HCT116 (cell line): Measurements from ENCODE around the gene PPP1R15A. TPM values are rescaled to one million over a fixed set of nuclear protein-coding genes. Genes with fewer than 3 reads are reported as not detected.

ENCODE experiments used
- ATAC-seq: fragments of 200-7000 bp; cut with Tn5 transposase; 2 replicates; pipeline ENCODE4 v1.9.1; 2020; ENCODE audit warnings: mild to moderate bottlenecking, moderate library complexity
- BruUV-seq: library from RNA; stranded (reverse); fragments of 400-500 nt; replicated peaks from 2 replicates; lab custom pipeline; 2021; lab: Mats Ljungman, UMichigan
- CTCF ChIA-PET: fragments of 300-600 bp; sonication (Branson Sonifier 250); formaldehyde crosslinking; loops from one replicate; lab custom pipeline; 2021; ENCODE audit warnings: antibody characterized with exemption; lab: Charles Lee
- POLR2A ChIA-PET: fragments of 300-600, 350-600 bp; sonication (Branson Sonifier 250); formaldehyde crosslinking; loops from one replicate; lab custom pipeline; 2021; ENCODE audit warnings: antibody characterized with exemption; lab: Charles Lee
- RAD21 ChIA-PET, 2 experiments: fragments of 300-600 bp; sonication (Branson Sonifier 250); formaldehyde crosslinking; loops; one replicate each; lab custom pipeline; 2023; ENCODE audit warnings: low total read pairs in 2 of 2; ENCODE audit not compliant: uncharacterized antibody in 2 of 2, unreplicated experiment in 2 of 2, low non-redundant PET in 1 of 2; lab: Charles Lee
- DNase-seq: peaks from one replicate; pipeline ENCODE4 v3.0.0-alpha.2; 2010; ENCODE audit warnings: low read depth, low spot score
- H2AFZ ChIP-seq: fragments of 200-600 bp; shearing (Covaris generic), sonication (generic); 2 replicates; pipeline ENCODE4 v1.6.1; 2017; ENCODE audit warnings: low read depth, mixed run types, mixed read lengths, antibody characterized with exemption, low read length; ENCODE audit not compliant: poor library complexity, severe bottlenecking
- H3K27ac ChIP-seq: 2 replicates; pipeline ENCODE4 v1.5.1; 2012; ENCODE audit warnings: low read depth, low read length
- H3K27me3 ChIP-seq: fragments of 200-600 bp; sonication (generic); 2 replicates; pipeline ENCODE4 v1.6.1; 2016; ENCODE audit warnings: mixed run types, low read length, mixed read lengths; ENCODE audit not compliant: insufficient read depth
- H3K36me3 ChIP-seq, 2 experiments: fragments of 200-500 bp in 1 of 2; fragments of 200-600 bp in 1 of 2; sonication (Bioruptor generic) in 1 of 2; sonication (generic) in 1 of 2; 2 replicates each; pipeline versions ENCODE4 v1.5.1 to v1.6.1; 2014 to 2016; ENCODE audit warnings: low read length in 2 of 2, inconsistent platforms in 1 of 2, mixed read lengths in 1 of 2, mixed run types in 1 of 2; ENCODE audit not compliant: insufficient read depth in 2 of 2, control insufficient read depth in 1 of 2
- H3K4me1 ChIP-seq, 2 experiments: fragments of 200-600 bp in 1 of 2; sonication (generic) in 1 of 2; 2 replicates each; pipeline versions ENCODE4 v1.5.1 to v1.6.1; 2012 to 2017; ENCODE audit warnings: low read length in 2 of 2, inconsistent platforms in 1 of 2, mild to moderate bottlenecking in 1 of 2, mixed read lengths in 1 of 2, mixed run types in 1 of 2, moderate library complexity in 1 of 2; ENCODE audit not compliant: insufficient read depth in 2 of 2, control insufficient read depth in 1 of 2
- H3K4me2 ChIP-seq: fragments of 200-600 bp; sonication (generic); 2 replicates; pipeline ENCODE4 v1.6.1; 2017; ENCODE audit warnings: mixed run types, low read length, mixed read lengths
- H3K4me3 ChIP-seq, 2 experiments: fragments of 200-600 bp in 1 of 2; sonication (generic) in 1 of 2; replicated peaks in 1 of 2; 2 replicates each; pipeline ENCODE4 v1.5.1; 2011 to 2016; ENCODE audit warnings: low read length in 2 of 2, control low read depth in 1 of 2, low read depth in 1 of 2, mild to moderate bottlenecking in 1 of 2, mixed read lengths in 1 of 2, mixed run types in 1 of 2
- H3K79me2 ChIP-seq: fragments of 200-600 bp; sonication (generic); 2 replicates; pipeline ENCODE4 v1.6.1; 2017; ENCODE audit warnings: mild to moderate bottlenecking, mixed run types, low read length, moderate library complexity, mixed read lengths; ENCODE audit not compliant: insufficient read depth
- H3K9ac ChIP-seq: fragments of 200-600 bp; sonication (generic); 2 replicates; pipeline ENCODE4 v1.6.1; 2016; ENCODE audit warnings: low read length, mixed read lengths
- H3K9me2 ChIP-seq: fragments of 200-600 bp; sonication (generic), shearing (Covaris generic); 2 replicates; pipeline ENCODE4 v1.6.1; 2017; ENCODE audit warnings: mixed run types, mild to moderate bottlenecking, moderate library complexity; ENCODE audit not compliant: insufficient read depth
- H3K9me3 ChIP-seq, 2 experiments: fragments of 200-500 bp in 1 of 2; fragments of 200-600 bp in 1 of 2; sonication (Bioruptor generic) in 1 of 2; sonication (generic) in 1 of 2; 2 replicates each; pipeline ENCODE4 v1.6.1; 2014 to 2017; ENCODE audit warnings: low read length in 2 of 2, mixed read lengths in 2 of 2, inconsistent platforms in 1 of 2, low read depth in 1 of 2, mild to moderate bottlenecking in 1 of 2, mixed run types in 1 of 2, moderate library complexity in 1 of 2; ENCODE audit not compliant: control insufficient read depth in 1 of 2, insufficient read depth in 1 of 2
- H4K20me1 ChIP-seq: fragments of 200-600 bp; sonication (generic), shearing (Covaris generic); 2 replicates; pipeline ENCODE4 v1.6.1; 2017; ENCODE audit warnings: mixed run types, mild to moderate bottlenecking, moderate library complexity; ENCODE audit not compliant: insufficient read depth
- CBX3 ChIP-seq: IDR thresholded peaks from 2 replicates; pipeline ENCODE4 v1.6.1; 2012; ENCODE audit warnings: low read depth
- EZH2phosphoT487 ChIP-seq: fragments of 200-600 bp; IDR thresholded peaks from 2 replicates; pipeline ENCODE4 v1.6.1; 2018; ENCODE audit warnings: antibody characterized with exemption, borderline replicate concordance
- POLR2A ChIP-seq: IDR thresholded peaks from 2 replicates; pipeline ENCODE4 v1.7.0; 2011; ENCODE audit warnings: borderline replicate concordance; ENCODE audit not compliant: insufficient read depth, insufficient read length; ENCODE audit errors: extremely low read depth
- SP1 ChIP-seq: IDR thresholded peaks from 2 replicates; pipeline ENCODE4 v1.6.1; 2012; ENCODE audit warnings: low read depth
- YY1 ChIP-seq: IDR thresholded peaks from 2 replicates; pipeline ENCODE4 v1.6.1; 2011; ENCODE audit warnings: low read length, low read depth, moderate library complexity, mild to moderate bottlenecking; ENCODE audit not compliant: insufficient replicate concordance; ENCODE audit errors: extremely low read depth
- ZBTB33 ChIP-seq: IDR thresholded peaks from 2 replicates; pipeline ENCODE4 v1.6.1; 2011; ENCODE audit warnings: mild to moderate bottlenecking, low read length, moderate library complexity; ENCODE audit not compliant: insufficient replicate concordance; ENCODE audit errors: extremely low read depth
- ZNF274 ChIP-seq: fragments of 200-500 bp; sonication (Bioruptor generic); IDR thresholded peaks from 2 replicates; pipeline ENCODE4 v1.6.1; 2014; ENCODE audit warnings: mild to moderate bottlenecking, low read depth, low read length, inconsistent platforms
- intact Hi-C: fragments of 100-400 bp; cut with micrococcal nuclease; formaldehyde crosslinking; loops from 2 replicates; pipeline ENCODE4 v1.10.0; 2022
- total RNA-seq: library from RNA; stranded (reverse); gene quantifications from one replicate; pipeline ENCODE4 v1.2.1, GENCODE V29; 2021; ENCODE audit not compliant: unreplicated experiment
- TF ChIP-seq, protein P1 (sequence below), 3 experiments: fragments of 200-600 bp in 1 of 3; sonication (generic) in 1 of 3; IDR thresholded peaks in 2 of 3; conservative IDR thresholded peaks in 1 of 3; 2 replicates each; pipeline ENCODE4 v1.5.1; 2012 to 2017; ENCODE audit warnings: low read depth in 2 of 3, low read length in 2 of 3, antibody characterized with exemption in 1 of 3, borderline replicate concordance in 1 of 3, control low read depth in 1 of 3, mild to moderate bottlenecking in 1 of 3, mixed read lengths in 1 of 3, mixed run types in 1 of 3, moderate library complexity in 1 of 3; ENCODE audit not compliant: insufficient read depth in 1 of 3

Gene PPP1R15A
- total RNA-seq, 1 experiment from 2014 or later = 50.3 TPM

DNA sequence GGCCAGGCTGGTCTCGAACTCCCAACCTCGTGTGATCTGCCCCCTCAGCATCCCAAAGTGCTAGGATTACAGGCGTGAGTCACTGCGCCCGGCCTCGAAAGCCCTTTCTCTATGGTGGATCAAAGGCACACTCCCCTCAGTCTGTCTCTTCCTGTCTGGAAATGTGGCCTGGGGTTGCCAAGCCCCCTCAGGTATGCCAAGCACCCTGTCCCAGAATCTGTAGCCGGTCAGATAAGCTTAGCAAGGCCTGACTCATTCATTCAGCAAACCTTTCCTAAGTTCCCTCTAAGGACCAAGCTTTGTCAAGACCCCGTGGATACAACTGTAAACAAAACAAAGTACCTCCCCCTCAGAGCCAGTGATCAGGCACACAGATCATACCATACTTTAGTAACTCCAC lies 42.0 kb downstream of the PPP1R15A start (continued):
- TF ChIP-seq, protein P1, sequence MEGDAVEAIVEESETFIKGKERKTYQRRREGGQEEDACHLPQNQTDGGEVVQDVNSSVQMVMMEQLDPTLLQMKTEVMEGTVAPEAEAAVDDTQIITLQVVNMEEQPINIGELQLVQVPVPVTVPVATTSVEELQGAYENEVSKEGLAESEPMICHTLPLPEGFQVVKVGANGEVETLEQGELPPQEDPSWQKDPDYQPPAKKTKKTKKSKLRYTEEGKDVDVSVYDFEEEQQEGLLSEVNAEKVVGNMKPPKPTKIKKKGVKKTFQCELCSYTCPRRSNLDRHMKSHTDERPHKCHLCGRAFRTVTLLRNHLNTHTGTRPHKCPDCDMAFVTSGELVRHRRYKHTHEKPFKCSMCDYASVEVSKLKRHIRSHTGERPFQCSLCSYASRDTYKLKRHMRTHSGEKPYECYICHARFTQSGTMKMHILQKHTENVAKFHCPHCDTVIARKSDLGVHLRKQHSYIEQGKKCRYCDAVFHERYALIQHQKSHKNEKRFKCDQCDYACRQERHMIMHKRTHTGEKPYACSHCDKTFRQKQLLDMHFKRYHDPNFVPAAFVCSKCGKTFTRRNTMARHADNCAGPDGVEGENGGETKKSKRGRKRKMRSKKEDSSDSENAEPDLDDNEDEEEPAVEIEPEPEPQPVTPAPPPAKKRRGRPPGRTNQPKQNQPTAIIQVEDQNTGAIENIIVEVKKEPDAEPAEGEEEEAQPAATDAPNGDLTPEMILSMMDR (IDR thresholded peaks at IDR 0.05 in 2 of 3, conservative IDR thresholded peaks at IDR 0.05 in 1 of 3; ENCODE audit: borderline replicate concordance in 1 of 3, insufficient read depth in 1 of 3, low read depth in 2 of 3, low read length in 2 of 3) = no peak
- TF ChIP-seq POLR2A = no peak
- no peak for TF ChIP-seq CBX3
- no peak for TF ChIP-seq SP1
- TF ChIP-seq, all 23 proteins: peak for 0

DNA sequence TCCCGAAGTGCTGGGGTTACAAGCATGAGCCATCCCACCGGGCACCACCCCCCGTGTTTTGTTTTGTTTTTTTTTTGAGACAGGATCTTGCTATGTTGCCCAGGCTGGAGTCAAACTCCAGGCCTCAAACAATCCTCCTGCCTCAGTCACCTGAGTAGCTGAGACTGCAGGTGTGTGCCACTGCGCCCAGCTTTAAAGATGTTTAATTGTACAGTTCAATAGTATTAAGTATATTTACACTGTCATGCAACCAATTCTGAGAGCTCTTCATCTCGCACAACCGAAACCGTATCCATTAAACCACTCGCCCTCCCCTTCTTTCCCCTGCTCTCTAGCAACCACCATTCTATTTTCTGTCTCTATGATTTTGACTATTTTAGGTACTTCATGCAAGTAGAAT lies 43.5 kb downstream of the PPP1R15A start:
- Histone ChIP-seq H3K79me2 (no peaks in the 10 kb centered on the region), H3K9me2 (no peaks in the 10 kb centered on the region), H3K36me3 (peaks cover 6 to 18% of the 10 kb centered on the region in 2 experiments), H3K27ac (no peak overlapping the region), H3K9ac (no peak overlapping the region), H3K4me1 (no peaks in the 10 kb centered on the region), H2AFZ (no peak overlapping the region), H3K4me2 (no peak overlapping the region), H3K27me3 (no peaks in the 10 kb centered on the region), H4K20me1 (no peaks in the 10 kb centered on the region), H3K4me3 (no peak overlapping the region), H3K9me3 (no peaks in the 10 kb centered on the region)
- ChIA-PET RAD21 (no interaction called here), CTCF (no interaction called here), POLR2A (no interaction called here)
- DNase-seq (no peak), ATAC-seq (no peak)
- intact Hi-C loops = no loop called here
- no TSS peak for BruUV-seq
- no peak for TF ChIP-seq YY1
- TF ChIP-seq EZH2phosphoT487 = no peak
- no peak for TF ChIP-seq ZNF274
- no peak for TF ChIP-seq ZBTB33
